ENCODE results near the gene ATP5ME. TPM values are rescaled to one million over a fixed set of nuclear protein-coding genes. Genes with fewer than 3 reads are reported as not detected.

The ATP5ME gene
- total RNA-seq, 6 experiments from 2014 or later, result 181 to 374 (median 290) TPM

- Mint-ChIP-seq H3K4me1 (ENCODE audit: low read depth) (no peaks in the 10 kb centered on the region), H3K36me3 (ENCODE audit: low read depth) (peaks cover 13% of the 10 kb centered on the region), H3K27me3 (ENCODE audit: insufficient read depth) (peaks cover 3% of the 10 kb centered on the region; the same call in 1 of the 2 replicates), H3K27ac (no peak overlapping the region), H3K9me3 (no peaks in the 10 kb centered on the region), H3K4me3 (no peak overlapping the region)
- no peak for DNase-seq
- TF ChIP-seq CTCF (IDR thresholded peaks at IDR 0.05), result no peak
Measured at GRCh38 chr4:666822-667544, 7.1 kb downstream of the ATP5ME start.

GRCh38 chr4:666436-666810 is 7.7 kb downstream of the ATP5ME start:
- no peaks in the 10 kb centered on the region for H3K9me3 Mint-ChIP-seq
- no peak for TF ChIP-seq CTCF (IDR thresholded peaks at IDR 0.05)
- peaks cover 11% of the 10 kb centered on the region for H3K36me3 Mint-ChIP-seq (ENCODE audit: low read depth)
- H3K4me3 Mint-ChIP-seq, result no peak overlapping the region
- H3K4me1 Mint-ChIP-seq (ENCODE audit: low read depth), result no peaks in the 10 kb centered on the region
- peaks cover 3% of the 10 kb centered on the region; the same call in 1 of the 2 replicates for H3K27me3 Mint-ChIP-seq (ENCODE audit: insufficient read depth)
- DNase-seq, result no peak
- no peak overlapping the region for H3K27ac Mint-ChIP-seq

GRCh38 chr4:665751-666435 is 8.2 kb downstream of the ATP5ME start:
- no peak overlapping the region for H3K27ac Mint-ChIP-seq
- H3K36me3 Mint-ChIP-seq (ENCODE audit: low read depth), result peaks cover 5% of the 10 kb centered on the region
- TF ChIP-seq CTCF (IDR thresholded peaks at IDR 0.05), result no peak
- H3K4me1 Mint-ChIP-seq (ENCODE audit: low read depth), result no peaks in the 10 kb centered on the region
- no peaks in the 10 kb centered on the region for H3K9me3 Mint-ChIP-seq
- no peak overlapping the region for H3K4me3 Mint-ChIP-seq
- no peak for DNase-seq
- H3K27me3 Mint-ChIP-seq (ENCODE audit: insufficient read depth), result peaks cover 3% of the 10 kb centered on the region; the same call in 1 of the 2 replicates

GRCh38 chr4:665381-665750 is 8.7 kb downstream of the ATP5ME start:
- Mint-ChIP-seq H3K36me3 (ENCODE audit: low read depth) (peaks cover under 1% of the 10 kb centered on the region; the same call in 1 of the 2 replicates), H3K27ac (no peak overlapping the region), H3K9me3 (no peaks in the 10 kb centered on the region), H3K4me1 (ENCODE audit: low read depth) (no peaks in the 10 kb centered on the region), H3K27me3 (ENCODE audit: insufficient read depth) (peaks cover 3% of the 10 kb centered on the region; the same call in 1 of the 2 replicates), H3K4me3 (no peak overlapping the region)
- DNase-seq, result no peak
- TF ChIP-seq CTCF (IDR thresholded peaks at IDR 0.05), result no peak

- Mint-ChIP-seq H3K36me3 (ENCODE audit: low read depth) (peaks cover 4% of the 10 kb centered on the region), H3K27me3 (ENCODE audit: insufficient read depth) (peaks cover 3% of the 10 kb centered on the region; the same call in 1 of the 2 replicates), H3K4me3 (no peak overlapping the region), H3K4me1 (ENCODE audit: low read depth) (no peaks in the 10 kb centered on the region), H3K27ac (no peak overlapping the region), H3K9me3 (peaks cover 4% of the 10 kb centered on the region)
- TF ChIP-seq CTCF (IDR thresholded peaks at IDR 0.05), result no peak
- DNase-seq, result no peak
Measured at GRCh38 chr4:664713-665231, 9.3 kb downstream of the ATP5ME start.
